ENCODE data around the gene LCE1F.

DNA sequence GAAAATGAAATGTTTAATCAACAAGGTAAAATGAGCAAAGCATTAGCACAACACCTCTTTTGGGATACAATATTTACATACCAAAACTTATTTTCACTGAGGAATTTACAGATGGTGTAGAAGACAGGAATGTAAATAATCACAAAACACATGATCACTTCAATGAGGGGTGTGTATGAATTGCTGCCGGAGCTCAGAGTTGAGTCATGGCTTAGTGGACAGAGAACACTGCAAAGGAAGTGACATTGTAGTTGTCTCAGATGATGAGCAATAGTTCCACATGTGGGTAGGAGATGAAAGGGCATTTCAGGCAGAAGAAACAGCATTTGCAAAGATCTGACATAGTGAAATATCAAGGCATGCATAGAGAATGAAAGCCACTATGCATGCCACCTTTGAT lies 22.7 kb upstream of the LCE1F start:
- TF ChIP-seq, protein P1, sequence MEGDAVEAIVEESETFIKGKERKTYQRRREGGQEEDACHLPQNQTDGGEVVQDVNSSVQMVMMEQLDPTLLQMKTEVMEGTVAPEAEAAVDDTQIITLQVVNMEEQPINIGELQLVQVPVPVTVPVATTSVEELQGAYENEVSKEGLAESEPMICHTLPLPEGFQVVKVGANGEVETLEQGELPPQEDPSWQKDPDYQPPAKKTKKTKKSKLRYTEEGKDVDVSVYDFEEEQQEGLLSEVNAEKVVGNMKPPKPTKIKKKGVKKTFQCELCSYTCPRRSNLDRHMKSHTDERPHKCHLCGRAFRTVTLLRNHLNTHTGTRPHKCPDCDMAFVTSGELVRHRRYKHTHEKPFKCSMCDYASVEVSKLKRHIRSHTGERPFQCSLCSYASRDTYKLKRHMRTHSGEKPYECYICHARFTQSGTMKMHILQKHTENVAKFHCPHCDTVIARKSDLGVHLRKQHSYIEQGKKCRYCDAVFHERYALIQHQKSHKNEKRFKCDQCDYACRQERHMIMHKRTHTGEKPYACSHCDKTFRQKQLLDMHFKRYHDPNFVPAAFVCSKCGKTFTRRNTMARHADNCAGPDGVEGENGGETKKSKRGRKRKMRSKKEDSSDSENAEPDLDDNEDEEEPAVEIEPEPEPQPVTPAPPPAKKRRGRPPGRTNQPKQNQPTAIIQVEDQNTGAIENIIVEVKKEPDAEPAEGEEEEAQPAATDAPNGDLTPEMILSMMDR (IDR thresholded peaks at IDR 0.05), result no peak
- no peak for TF ChIP-seq POLR2A (IDR thresholded peaks at IDR 0.05)

Data from right lobe of liver (tissue), 4 donors.